Measurements from ENCODE around the gene HIF3A.
"Not testable (repeated sequence)": the region's sequence is repeated elsewhere in the genome, so short reads cannot be mapped to it uniquely, and the experiment has no call there.

The HIF3A gene

DNA sequence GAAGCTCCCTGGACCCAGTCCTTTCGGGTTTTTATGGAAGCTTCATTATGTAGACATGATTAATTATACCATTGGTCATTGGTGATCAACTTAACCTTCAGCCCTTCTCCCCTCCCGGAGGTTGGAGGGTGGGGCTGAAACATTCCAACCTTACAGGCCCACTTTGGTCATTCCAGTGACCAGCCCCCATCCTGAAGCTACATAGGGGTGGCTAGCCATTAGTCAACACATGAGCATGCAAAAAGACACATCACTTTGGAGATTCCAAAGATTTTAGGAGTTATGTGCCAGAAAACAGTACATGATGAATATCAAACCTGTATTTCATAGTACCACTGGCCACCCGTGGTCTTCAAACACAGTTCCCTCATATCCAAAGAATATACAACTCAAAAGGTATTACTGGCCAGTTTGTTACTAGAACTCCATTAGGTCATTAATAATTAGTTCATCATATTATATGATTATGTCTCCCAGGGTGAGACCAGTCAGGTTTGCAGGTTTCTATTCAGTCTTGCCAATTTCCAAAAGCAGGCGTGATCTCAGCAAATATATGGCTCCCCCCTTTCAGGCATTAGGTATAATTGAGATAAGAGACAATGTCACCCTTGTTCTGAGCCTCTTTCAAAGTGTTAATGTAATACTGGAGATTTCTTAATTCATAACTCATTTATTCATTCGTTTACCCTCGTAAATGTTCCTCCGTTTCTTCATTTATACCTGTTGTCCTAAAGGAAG, 61.2 kb downstream of the HIF3A start:
- no peak for DNase-seq (ENCODE audit: low read depth in 2 of 2)

DNA sequence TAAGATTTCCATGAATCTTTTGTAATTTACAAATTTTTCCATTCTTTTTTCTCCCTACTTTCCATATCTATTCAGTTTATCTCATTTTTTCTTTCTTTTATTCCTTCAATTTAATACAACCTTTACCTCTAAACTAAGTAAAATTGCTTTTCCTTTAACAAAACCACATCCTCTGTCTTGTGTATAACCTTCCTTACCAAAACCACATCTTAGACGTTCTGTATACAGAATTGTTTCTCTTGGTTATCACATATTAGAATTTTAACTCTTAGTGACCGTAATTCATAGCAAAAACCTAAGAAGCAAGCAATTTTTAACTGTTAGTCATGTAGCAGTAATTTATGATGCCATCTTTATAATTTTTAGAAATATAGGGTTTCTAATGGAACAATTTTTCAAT, 65.1 kb downstream of the HIF3A start:
- no peak for DNase-seq (ENCODE audit: low read depth in 2 of 2)

DNA sequence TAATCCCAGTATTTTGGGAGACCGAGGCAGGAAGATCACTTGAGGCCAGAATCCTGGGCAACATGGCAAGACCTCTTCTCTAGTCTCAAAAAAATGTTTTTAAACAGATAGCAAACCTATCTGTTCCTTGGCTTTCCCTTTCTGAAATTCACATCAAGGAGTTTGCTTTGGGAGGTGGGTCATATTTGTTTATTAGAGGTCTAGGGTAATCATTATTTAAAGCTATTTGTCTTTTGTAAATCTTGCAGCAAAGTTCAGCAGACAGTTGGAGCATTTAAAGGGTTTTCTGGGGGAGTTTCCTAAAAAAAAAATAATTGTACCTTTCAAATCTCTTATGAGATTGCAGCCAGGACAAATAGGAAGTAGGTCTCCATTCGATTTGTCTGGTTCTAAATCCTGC, 67.5 kb downstream of the HIF3A start:
- no peak for DNase-seq (ENCODE audit: low read depth in 2 of 2)

DNA sequence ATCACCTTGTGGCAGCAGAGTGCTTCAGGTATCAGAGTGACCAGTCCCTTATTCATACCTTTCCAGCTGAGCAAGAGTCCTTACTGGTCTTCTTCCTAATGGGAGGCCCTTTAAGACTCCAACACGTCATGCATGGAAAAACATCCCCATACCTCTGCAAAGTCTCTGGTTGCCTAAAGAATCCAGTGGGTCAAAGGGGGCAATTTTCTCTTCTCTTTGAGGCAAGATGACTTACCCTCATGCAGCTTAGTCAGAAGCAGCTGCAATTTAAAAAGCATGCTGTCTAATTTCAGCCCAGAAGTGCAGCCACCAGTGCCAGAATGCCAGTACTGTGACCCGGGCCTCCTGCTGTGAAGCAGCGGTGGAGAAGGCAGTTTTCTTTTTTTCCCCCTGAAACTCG, 68.7 kb downstream of the HIF3A start:
- no peak for DNase-seq (ENCODE audit: low read depth in 2 of 2)

DNA sequence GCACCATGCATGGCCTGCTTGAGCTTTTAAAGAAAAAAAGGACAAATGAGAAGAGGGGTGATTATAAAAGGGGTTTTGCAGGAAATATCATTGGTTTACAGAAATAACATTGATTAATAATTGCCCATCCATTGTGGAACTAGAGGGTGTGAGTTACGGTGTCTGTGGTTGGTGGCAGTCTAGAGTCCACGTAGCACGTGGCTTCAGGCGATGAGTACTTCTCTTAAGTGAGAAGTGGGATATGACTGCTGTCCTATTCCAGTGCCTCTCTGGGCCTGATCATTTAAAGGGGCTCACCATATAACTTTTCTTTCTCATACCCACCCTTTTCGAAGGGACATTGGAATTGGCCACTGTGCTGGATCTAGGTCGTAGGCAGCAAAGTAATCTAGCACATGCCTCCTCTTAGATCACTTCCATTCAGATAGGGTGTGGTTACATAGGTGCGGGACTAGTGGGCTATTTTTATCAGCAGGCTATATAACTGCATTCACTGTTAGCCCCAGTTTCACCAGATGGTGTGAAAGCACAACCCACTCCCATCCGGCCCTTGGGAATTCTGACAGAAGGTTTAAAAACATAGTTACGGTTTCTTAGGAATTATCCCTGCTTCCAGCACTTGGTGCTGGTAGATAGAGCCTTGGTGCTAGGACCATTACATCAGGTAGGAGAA, 69.9 kb downstream of the HIF3A start:
- DNase-seq (ENCODE audit: low read depth in 2 of 2), result no peak

DNA sequence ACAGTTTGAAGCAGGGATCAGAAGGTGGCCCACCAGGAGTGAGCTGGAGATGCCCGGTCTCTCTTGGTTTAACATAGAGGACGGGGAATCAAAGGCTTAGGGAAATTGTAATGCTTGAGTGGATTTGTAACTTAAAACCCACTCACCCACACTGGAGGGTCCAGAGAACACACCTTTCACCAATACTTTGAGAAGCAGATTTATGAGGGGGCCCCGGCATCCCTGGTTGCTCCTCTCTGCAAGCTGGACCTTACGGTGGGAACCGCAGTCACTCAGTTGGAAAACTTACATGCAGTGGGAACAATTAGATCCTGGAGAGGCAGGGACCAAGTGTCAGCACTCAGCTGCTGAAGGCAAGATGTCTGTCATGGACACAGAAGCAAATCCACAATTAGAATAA, 70.6 kb downstream of the HIF3A start:
- no peak for DNase-seq (ENCODE audit: low read depth in 2 of 2)

DNA sequence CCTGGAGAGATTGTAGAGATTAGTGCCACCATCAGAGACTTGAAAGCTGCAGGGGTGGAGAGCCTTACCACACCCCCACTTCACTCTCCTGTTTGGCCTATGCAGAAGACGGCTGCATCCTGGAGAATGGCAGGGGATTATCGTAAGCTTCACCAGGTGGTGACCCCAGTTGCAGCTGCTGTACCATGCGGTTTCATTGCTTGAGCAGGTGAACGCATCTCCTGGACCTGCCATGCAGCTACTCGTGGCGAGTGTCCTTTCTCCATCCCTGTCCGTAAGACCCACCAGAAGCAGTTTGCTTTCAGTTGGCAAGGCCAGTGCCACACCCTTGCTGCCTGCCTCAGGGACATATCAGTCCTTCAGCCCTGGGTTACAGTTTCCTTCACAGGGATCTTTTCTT, 71.3 kb downstream of the HIF3A start:
- no peak for DNase-seq (ENCODE audit: low read depth in 2 of 2)

DNA sequence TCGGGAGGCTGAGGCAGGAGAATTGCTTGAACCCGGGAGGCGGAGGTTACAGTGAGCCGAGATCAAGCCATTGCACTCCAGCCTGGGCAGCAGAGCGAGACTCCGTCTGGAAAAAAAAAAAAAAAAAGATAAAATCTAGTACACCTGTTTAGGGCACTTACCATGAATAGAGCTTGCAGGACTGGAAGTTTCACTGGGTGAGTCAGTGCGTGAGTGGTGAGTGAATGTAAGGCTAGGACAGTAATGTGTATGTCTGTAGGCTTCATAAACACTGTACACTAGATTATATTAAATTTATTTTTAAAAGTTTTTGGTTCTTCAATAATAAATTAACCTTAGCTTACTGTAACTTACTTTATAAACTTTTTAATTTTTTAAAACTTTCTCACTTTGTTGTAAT, 73.0 kb downstream of the HIF3A start:
- DNase-seq (ENCODE audit: low read depth in 2 of 2), result no peak

DNA sequence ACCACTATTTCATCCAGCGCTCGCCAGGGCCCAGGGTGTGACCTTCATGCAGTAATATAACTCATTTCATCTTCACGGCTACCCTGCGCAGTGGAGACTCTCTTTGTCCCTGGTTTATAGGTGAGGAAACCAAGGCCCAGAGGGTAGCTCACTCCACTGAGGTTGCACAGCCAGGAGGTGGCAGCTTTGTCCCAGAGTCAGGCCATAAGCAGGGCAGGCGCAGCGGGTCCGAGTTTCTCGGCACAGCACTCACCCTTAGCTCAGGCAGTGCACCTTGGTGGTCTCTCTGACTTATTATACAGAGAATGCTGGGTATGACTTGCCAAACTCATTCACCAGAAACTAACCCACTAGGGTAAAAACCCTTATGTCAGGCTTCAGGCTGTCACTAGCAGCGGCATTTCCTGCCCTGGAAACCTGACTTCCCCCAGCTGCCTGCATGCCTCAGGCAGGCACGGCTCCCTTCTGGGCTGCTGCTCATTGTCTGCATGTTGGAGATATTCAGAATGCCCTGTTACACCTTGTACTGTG, 74.6 kb downstream of the HIF3A start:
- DNase-seq (ENCODE audit: low read depth in 2 of 2), result no peak

DNA sequence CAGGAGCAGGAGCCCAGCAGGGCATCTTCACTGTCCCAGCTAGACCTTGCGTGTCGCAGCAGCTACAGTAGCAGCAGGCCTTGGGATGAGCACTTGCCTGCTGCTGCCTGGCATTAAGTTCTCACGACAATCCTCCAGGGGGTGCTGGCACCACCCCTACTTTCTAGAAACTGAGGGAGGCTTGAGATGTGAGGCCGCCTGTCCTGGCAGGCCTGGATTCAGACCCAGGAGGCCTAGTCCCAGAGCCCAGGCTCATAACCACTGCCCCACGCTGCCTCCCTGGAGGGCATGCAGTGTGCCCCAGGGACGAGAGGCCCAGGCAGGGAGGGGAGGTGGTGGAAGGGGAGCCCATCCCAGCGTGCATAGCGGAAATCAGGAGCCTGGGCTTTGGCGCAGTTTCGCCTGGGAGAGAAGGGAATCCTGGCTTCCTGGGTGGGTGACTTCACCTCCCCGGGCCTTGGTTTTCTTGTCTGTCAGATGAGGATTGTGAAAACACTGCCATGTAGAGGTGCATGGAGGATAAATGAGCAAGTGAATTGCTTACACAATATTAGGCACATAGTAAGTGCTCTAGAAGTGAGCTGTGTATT, 76.2 kb downstream of the HIF3A start:
- no peak for DNase-seq (ENCODE audit: low read depth in 2 of 2)

DNA sequence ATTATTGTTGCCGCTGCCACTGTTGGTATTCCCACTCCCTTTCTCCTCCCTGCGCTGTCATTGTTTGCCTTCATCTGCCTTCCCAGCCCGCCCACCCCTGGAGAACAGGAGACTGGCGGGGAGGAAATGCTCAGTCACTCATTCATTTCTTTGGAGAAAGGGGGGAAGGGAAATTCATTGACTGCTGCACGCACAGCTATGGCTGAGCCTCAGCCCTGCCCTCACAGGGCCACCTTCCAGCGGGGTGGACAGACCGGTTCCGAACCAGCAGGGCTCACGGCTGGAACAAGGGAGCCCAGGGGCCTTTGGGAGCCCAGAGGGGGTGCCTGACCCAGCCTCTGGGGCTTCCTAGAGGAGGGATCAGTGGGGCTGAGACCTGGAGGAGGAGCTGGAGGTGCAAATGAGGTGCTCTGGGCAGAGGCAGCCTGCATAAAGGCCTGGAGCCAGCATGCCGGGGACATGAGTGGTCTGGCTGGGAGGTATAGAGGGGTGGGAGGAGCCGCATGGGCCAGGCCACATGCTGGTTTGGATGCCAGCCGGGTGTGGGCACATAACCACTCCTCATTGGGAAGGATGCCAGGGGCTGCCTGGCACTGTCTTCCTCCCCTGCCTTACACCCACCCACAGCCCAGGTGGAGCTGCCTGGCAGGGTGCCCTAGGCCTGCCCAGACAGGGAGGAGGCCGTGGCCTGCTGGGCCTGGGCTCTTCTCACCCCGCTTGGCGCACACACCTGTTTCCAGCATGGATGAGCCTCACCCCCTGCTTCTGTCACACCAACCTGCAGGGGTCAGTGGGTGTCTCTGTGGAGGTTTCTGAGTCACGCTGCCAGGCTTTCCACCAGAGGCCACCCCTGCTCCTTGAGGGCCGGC, 76.9 kb downstream of the HIF3A start:
- DNase-seq (ENCODE audit: low read depth in 2 of 2), result no peak

DNA sequence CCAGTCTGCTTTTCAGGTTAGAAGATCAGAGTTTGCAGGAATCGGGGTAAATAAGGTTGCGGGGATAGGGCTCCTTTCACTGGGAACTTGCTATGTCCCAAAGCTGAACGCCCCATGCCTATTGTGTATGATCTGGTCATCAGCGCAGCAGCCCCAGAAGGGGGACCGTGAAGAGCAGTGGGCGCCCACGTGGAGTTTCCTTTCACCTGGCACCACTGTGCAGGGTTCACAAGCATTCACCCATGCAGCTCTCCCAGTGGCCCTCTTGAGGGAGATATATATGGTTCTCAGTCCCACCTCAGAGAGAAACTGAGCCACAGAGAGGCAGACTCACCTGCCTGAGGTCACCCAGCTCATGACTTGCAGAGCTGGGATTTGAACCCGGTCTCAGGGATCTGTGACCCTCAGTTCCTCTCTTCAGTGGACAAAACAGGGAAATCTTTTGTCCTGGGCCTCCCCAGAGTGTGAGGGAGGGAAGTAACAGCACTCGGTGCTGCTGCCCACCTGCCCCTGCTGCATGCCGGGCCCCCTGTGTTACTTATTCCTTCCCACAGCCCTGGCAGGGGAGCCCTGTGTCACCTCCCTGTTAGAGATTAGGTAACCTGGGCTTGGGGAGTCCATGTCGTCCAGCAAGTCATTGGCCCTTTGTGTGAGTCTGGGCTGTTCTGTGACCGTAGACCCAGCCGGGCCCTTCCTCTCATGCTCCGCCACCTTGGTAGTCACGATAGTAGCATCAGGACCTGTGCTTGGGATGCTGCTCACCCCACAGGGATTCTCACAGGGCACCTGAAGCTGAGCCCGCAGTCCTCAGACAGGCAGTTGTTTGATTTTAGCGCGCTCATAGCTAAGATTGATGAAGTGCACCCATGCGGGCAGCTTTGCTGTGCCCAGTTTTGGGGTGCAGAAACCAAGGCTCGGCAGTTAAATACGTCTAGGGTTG, 78.0 kb downstream of the HIF3A start:
- no peak for DNase-seq (ENCODE audit: low read depth in 2 of 2)

DNA sequence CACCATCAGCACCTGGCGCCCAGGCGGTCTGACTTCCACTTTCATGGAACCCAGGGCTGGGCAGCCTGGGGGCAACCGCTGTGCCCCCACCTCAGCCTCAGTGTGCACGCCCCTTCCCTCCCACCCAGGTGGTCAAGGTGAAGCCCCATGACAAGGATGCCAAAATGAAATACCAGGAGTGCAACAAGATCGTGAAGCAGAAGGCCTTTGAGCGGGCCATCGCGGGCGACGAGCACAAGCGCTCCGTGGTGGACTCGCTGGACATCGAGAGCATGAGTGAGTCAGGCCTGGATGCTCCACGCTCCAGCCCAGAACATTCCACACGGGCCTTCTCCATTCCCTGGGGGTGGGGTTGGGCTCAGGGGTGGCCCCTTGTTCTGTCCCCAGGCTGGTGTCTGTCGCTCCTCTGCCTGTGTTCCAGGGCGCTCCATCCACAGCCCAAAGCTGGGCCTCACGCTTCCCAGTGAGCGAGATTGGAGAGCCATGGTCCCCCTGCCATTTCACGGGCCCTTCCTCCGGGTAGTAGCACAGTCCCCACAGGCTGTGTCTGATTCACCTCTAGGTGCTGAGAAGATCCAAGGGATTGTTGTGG, 78.7 kb downstream of the HIF3A start:
- DNase-seq (ENCODE audit: low read depth in 2 of 2), result not testable (repeated sequence)

DNA sequence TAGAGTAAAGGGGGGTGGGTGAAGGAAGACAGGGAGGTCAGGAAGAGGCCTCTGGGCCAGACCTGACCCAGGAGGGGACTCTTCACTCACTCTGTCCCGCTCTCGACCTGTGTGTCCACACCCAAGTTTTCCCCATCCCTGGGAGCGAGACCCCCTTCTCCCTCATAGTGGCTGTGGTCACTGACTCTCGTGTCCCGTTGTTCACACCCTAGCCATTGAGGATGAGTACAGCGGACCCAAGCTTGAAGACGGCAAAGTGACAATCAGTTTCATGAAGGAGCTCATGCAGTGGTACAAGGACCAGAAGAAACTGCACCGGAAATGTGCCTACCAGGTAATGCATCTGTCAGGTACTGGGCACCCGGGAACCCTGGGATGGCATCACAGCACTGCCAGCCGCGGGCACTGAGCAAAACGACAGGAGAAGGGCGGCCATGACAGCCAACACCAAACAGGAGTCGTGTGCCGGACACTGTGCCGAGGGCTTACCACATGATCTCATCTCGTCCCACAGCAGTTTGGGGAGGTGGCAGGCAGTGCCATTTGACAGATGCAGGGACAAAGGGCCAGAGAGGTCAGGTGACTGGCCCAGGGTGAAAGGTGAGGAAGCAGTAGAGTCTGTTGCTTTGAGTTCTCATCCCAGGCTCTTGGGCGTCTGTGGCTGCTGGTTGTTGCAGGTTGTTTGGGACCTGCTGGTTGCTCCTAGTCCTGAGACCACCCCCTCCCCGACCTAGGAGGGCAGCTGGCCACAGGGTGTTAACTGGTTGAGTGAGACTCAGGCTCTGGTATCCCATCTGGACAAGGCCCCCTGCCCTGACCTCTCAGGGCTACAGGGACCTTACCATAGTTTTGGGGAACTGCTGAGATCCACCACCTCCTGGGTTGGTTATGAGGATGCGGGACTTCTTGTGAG, 79.7 kb downstream of the HIF3A start:
- DNase-seq (ENCODE audit: low read depth in 2 of 2), result no peak

DNA sequence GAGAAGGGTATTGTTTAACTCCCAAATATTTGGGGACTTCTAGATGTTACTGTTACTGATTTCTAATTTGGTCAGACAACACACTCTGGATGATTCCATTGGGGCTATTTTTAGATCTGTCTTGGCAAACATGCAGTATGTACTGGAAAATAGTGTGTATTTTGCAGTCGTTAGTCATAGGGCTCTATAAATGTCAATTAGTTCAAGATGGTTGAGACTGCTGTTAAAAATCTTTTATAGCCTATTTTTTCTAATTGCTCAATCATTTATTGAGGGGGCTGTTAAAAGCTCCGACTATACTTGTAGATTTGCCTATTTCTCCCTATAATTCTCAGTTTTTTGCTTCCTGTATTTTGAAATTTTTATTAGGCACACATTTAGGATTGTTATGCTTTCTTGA, 81.4 kb downstream of the HIF3A start:
- no peak for DNase-seq (ENCODE audit: low read depth in 2 of 2)

DNA sequence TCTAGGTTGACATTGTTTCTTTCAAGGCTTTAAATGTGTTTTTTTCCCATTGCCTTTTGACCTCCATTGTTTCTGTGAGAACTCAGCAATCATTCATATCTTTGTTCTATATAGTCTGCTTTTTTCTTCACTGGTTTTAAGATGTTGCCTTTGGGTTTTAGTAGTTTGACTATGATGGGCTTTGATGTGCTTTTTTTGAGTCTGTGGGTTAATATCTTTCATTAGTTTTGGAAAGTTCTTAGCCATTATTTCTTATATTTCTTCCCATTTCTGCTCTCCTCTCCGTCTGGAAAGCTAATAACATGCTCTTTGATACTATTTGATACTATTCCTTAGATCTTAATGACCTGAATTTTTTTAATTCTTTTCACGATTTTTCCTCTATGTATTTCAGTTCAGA, 83.8 kb downstream of the HIF3A start:
- no peak for DNase-seq (ENCODE audit: low read depth in 2 of 2)

DNA sequence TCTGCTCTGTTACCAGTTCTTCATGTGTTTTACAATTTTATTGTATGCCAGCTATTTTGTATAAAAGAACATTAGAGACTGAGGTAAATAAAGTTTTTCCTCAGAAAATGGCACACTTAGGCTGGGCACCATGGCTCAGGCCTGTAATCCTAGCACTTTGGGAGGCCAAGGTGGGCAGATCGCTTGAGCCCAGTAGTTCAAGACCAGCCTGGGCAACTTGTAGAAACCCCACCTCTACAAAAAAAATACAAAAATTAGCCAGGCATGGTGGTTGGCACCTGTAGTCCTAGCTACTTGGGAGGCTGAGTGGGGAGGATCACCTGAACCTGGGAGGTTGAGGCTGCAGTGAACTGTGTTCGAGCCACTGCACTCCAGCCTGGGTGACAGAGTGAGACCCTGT, 84.5 kb downstream of the HIF3A start:
- no peak for DNase-seq (ENCODE audit: low read depth in 2 of 2)

DNA sequence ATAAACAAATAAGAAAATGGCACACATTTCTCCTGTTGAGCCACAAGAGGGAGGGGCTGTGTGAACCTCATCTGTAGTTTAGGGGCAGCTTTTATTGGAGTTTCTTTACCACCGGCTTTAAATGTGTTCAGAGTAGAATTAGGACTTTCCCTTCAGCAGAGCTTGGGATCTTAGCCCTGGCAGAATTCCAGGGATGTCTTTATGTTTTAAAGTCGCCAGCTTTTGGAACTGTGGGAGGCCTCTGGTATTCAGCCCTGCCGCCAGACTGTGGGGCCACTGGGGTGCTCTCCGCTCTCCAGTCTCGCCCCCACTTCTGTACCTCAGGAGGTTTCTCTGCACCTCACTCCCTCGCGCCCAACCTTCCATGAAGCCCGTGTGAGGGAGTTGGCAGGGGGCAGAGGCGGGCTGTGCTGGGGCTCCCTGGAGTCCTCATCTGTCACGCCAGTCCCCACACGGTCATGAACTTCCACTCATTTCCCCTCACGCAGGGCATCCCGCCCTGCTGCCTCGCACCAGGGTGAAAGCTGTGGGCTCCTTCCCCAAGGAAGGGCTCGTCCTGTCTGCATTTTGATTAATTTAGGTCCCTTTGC, 85.0 kb downstream of the HIF3A start:
- no peak for DNase-seq (ENCODE audit: low read depth in 2 of 2)

DNA sequence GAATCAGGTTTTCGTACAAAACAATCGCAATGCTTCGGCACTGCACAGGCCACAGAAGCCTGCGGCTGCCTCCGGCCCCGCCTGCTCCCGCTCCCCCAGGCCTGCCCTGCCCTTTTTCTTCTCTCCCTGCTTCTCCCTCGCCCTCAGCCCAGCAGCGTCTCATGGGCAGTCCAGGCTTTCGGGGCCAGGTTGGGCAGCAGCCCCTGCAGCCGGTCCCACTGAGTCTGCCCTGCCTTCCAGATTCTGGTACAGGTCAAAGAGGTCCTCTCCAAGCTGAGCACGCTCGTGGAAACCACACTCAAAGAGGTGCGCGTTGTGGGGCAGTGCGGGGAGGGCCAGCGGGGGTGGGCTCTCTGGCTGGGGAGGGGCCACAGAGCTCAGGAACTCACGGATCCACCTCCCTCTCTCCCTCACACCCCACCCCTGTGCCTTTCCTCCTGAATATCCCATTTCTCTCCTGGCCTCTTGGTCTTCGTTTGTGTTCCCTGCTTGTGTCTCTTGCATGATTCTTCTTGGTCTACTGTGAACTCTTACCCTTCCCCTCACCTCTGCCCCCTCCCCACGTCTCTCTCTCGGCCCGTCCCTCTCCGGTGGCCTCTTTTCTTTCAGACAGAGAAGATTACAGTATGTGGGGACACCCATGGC, 86.5 kb downstream of the HIF3A start:
- DNase-seq (ENCODE audit: low read depth in 2 of 2), result no peak
